ENCODE measurements around the gene MINDY4. TPM values are rescaled to one million over a fixed set of nuclear protein-coding genes. Genes with fewer than 3 reads are reported as not detected.

MINDY4 gene
- total RNA-seq, 1 experiment from 2014 or later: 2.1 TPM

DNA sequence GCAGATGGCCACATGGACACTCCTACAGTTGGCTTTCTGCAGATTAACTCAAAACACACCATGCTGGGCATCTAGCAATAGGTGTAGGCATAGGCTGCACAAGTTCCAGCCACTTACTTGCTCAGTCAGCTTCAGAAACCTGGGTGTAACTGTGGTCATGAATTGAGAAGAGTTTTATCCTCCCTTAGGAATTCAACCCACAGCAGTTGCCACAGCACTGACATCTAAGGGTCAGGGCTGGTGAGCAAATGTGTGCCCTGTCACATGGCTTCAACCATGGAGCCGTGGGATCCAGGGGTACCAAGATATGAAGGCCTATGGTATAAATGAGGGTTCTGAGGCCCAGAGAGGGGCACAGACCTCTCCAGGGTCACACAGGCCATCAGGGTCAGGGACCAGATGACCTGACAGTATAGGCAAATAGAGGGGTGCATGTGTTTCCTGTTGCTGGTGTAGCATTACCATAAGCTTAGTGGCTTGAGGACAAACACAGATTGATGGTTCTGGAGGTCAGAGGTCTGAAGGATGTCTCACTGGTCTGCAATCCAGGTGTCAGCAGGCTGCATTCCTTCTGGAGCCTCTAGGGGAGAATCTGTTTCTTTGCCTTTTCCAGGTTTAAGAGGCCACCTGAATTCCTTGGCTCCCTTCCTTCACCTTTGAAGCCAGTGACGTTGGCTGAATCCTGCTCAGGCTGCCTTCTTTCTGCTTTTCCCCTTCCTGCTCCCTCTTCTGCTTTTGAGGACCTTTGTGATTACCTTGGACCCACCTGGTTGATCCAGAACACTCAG lies 24.1 kb downstream of the MINDY4 start:
- ChIA-PET CTCF (interaction anchor here (0.7 to 1.7 kb wide), 4 partner anchors 9 to 327 kb away, joined by 3 to 8 read pairs (median 5); no protein-coding TSS in a partner anchor), POLR2A (no interaction called here)
- H3K9me3 ChIP-seq: no peaks in the 10 kb centered on the region
- Mint-ChIP-seq H3K9me3 (ENCODE audit: unreplicated experiment) (no peaks in the 10 kb centered on the region), H3K4me1 (ENCODE audit: low read depth, unreplicated experiment) (peaks cover 31% of the 10 kb centered on the region), H3K4me3 (ENCODE audit: unreplicated experiment) (no peak overlapping the region), H3K27me3 (ENCODE audit: insufficient read depth, unreplicated experiment) (no peaks in the 10 kb centered on the region), H3K27ac (ENCODE audit: unreplicated experiment) (peak overlapping the region; percentile 74), H3K36me3 (ENCODE audit: insufficient read depth, unreplicated experiment) (no peaks in the 10 kb centered on the region)
- peaks cover 38% of the 10 kb centered on the region for H3K4me1 ChIP-seq
- intact Hi-C loops (cut with micrococcal nuclease; ENCODE audit: unreplicated experiment): loop anchor here (2.0 kb wide), 3 partner anchors 25 to 55 kb away; partner anchors contain the start of gene MINDY4
- H3K27me3 ChIP-seq (replicated peaks; ENCODE audit: control insufficient read depth, insufficient read depth, low read length): no peaks in the 10 kb centered on the region
- BruUV-seq (replicated peaks): no TSS peak
- H3K36me3 ChIP-seq (ENCODE audit: control insufficient read depth, insufficient read depth, low read length): no peaks in the 10 kb centered on the region
- TF ChIP-seq CTCF (IDR thresholded peaks at IDR 0.05; ENCODE audit: insufficient read depth in 1 of 2, low read depth in 1 of 2, low read length in 1 of 2, severe bottlenecking in 1 of 2, unreplicated experiment in 1 of 2): peak in 1 of 2 experiments; percentile 29
- DNase-seq: peak; percentile 79 to 86
- no peak overlapping the region for H3K4me3 ChIP-seq (ENCODE audit: low read depth, low read length)

DNA sequence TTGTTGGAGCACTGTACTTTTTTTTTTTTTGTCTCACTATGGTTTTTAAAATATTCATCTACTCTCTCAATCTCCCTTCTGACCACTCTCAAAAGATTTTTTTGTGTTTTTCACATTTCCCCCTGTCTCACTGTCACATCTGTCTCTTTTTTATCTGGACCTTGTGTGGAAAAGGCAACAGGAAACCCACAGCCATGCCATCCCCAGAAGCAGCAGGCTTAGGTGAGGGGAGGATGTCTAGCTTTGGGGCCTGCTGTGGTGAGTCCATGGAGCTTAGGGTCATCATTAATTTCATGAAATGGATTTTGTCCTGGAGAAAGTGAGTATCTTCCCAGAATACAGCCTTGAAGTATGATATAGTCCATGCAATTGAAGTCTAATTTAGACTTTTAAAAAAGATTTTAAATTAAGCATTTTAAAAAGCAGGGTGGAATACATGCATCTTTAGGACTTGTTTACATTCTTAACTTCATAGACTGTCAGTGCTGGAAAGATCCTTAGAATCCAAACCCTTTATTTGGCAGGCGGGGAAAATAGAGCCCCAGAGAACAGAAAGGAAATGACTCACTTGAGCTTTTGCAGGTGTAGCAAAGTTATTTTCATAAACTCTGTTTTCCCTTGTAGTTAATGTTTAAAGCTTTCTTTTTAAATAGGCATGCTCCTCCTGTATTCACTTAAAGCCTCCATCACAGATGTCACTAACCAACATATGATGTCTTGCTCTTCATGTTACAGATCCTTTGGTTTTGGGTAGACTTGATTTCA lies 25.1 kb downstream of the MINDY4 start:
- H3K9me3 ChIP-seq: no peaks in the 10 kb centered on the region
- Mint-ChIP-seq H3K9me3 (ENCODE audit: unreplicated experiment) (no peaks in the 10 kb centered on the region), H3K4me1 (ENCODE audit: low read depth, unreplicated experiment) (peaks cover 31% of the 10 kb centered on the region), H3K27ac (ENCODE audit: unreplicated experiment) (peak overlapping the region; percentile 74), H3K36me3 (ENCODE audit: insufficient read depth, unreplicated experiment) (no peaks in the 10 kb centered on the region), H3K27me3 (ENCODE audit: insufficient read depth, unreplicated experiment) (no peaks in the 10 kb centered on the region), H3K4me3 (ENCODE audit: unreplicated experiment) (peak overlapping the region; percentile 2)
- no TSS peak for BruUV-seq (replicated peaks)
- intact Hi-C loops (cut with micrococcal nuclease; ENCODE audit: unreplicated experiment): loop anchor here (2.0 kb wide), 1 partner anchor 101 kb away; no protein-coding TSS in a partner anchor
- ChIA-PET CTCF (interaction anchor here (0.6 to 1.7 kb wide), 6 partner anchors 10 to 326 kb away, joined by 3 to 8 read pairs (median 4); no protein-coding TSS in a partner anchor), POLR2A (interaction anchor here (0.6 kb wide), 1 partner anchor 8 kb away, joined by 3 read pairs; no protein-coding TSS in a partner anchor)
- H3K36me3 ChIP-seq (ENCODE audit: control insufficient read depth, insufficient read depth, low read length): no peaks in the 10 kb centered on the region
- H3K4me1 ChIP-seq: peaks cover 38% of the 10 kb centered on the region
- DNase-seq: no peak
- H3K27me3 ChIP-seq (replicated peaks; ENCODE audit: control insufficient read depth, insufficient read depth, low read length): no peaks in the 10 kb centered on the region
- no peak overlapping the region for H3K4me3 ChIP-seq (ENCODE audit: low read depth, low read length)
- TF ChIP-seq CTCF (IDR thresholded peaks at IDR 0.05; ENCODE audit: insufficient read depth in 1 of 2, low read depth in 1 of 2, low read length in 1 of 2, severe bottlenecking in 1 of 2, unreplicated experiment in 1 of 2): no peak
